T-cell (primary cell): ENCODE results near the gene NFKBIB. TPM values are rescaled to one million over a fixed set of nuclear protein-coding genes. Genes with fewer than 3 reads are reported as not detected.
A peak's percentile ranks its signal among the peaks of the same experiment; 100 is the strongest.

Source experiments
- ATAC-seq, 4 experiments: fragments of 200-7000 bp in 3 of 4; fragments of 150-1000 bp in 1 of 4; cut with Tn5 transposase; replicated peaks in 1 of 4; 1 replicate in 3 of 4; 2 replicates in 1 of 4; pipeline ENCODE4 v1.10.0; 2021; ENCODE audit warnings: moderate library complexity in 3 of 4, mild to moderate bottlenecking in 2 of 4, moderate number of reproducible peaks in 1 of 4
- CTCF ChIA-PET, 2 donors: fragments of 300-600 bp; sonication (Branson Sonifier 250); formaldehyde crosslinking; loops; one replicate each; lab custom pipeline; 2022; ENCODE audit warnings: antibody characterized with exemption in 2 of 2; lab: Charles Lee
- POLR2A ChIA-PET, 2 donors: fragments of 300-600 bp; sonication (Branson Sonifier 250); formaldehyde crosslinking; loops; one replicate each; lab custom pipeline; 2022; ENCODE audit warnings: antibody characterized with exemption in 2 of 2; lab: Charles Lee
- DNase-seq, 35 experiments: peaks; one replicate each; pipeline versions ENCODE4 v3.0.0 to v3.0.0-alpha.2; 2013 to 2023
- H3K27ac ChIP-seq: one replicate; pipeline ENCODE4 v1.5.1; 2013; ENCODE audit warnings: low read length
- H3K27me3 ChIP-seq, 2 experiments: replicated peaks in 1 of 2; 1 replicate in 1 of 2; 2 replicates in 1 of 2; pipeline versions ENCODE4 v1.6.1 to v1.7.0; 2013; ENCODE audit warnings: low read length in 1 of 2, mixed read lengths in 1 of 2; ENCODE audit not compliant: control insufficient read depth in 2 of 2, insufficient read depth in 2 of 2; ENCODE audit errors: extremely low read depth in 1 of 2
- H3K36me3 ChIP-seq, 2 donors: 1 replicate in 1 of 2; 2 replicates in 1 of 2; pipeline versions ENCODE4 v1.6.1 to v1.7.0; 2013; ENCODE audit warnings: low read length in 1 of 2; ENCODE audit not compliant: control insufficient read depth in 2 of 2, insufficient read depth in 1 of 2; ENCODE audit errors: extremely low read depth in 1 of 2
- H3K4me1 ChIP-seq, 2 experiments: 1 replicate in 1 of 2; 2 replicates in 1 of 2; pipeline versions ENCODE4 v1.6.1 to v1.7.0; 2013; ENCODE audit warnings: low read length in 2 of 2, mixed read lengths in 1 of 2; ENCODE audit not compliant: insufficient read depth in 2 of 2, control insufficient read depth in 1 of 2; ENCODE audit errors: extremely low read depth in 1 of 2
- H3K4me3 ChIP-seq, 2 donors: 1 replicate in 1 of 2; 2 replicates in 1 of 2; pipeline versions ENCODE4 v1.5.1 to v1.7.0; 2013; ENCODE audit warnings: mild to moderate bottlenecking in 2 of 2, low read length in 1 of 2, moderate library complexity in 1 of 2; ENCODE audit not compliant: control insufficient read depth in 1 of 2; ENCODE audit errors: extremely low read depth in 1 of 2
- H3K9me3 ChIP-seq: 2 replicates; pipeline ENCODE4 v1.7.0; 2013
- H3K27ac Mint-ChIP-seq, 2 donors: one replicate each; pipeline ENCODE4 v1.8.0; 2020 to 2021; ENCODE audit warnings: mild to moderate bottlenecking in 2 of 2, mixed read lengths in 2 of 2
- H3K27me3 Mint-ChIP-seq, 2 donors: one replicate each; pipeline ENCODE4 v1.8.0; 2021 to 2022; ENCODE audit warnings: mixed read lengths in 2 of 2
- H3K36me3 Mint-ChIP-seq: one replicate; pipeline ENCODE4 v1.8.0; 2021; ENCODE audit warnings: mixed read lengths
- H3K4me1 Mint-ChIP-seq, 3 donors: one replicate each; pipeline ENCODE4 v1.8.0; 2020 to 2022; ENCODE audit warnings: mixed read lengths in 3 of 3, mild to moderate bottlenecking in 1 of 3
- H3K4me3 Mint-ChIP-seq, 3 donors: one replicate each; pipeline ENCODE4 v1.8.0; 2020 to 2022; ENCODE audit warnings: mild to moderate bottlenecking in 3 of 3, mixed read lengths in 3 of 3, moderate library complexity in 3 of 3
- H3K9me3 Mint-ChIP-seq, 3 donors: one replicate each; pipeline ENCODE4 v1.8.0; 2020 to 2022; ENCODE audit warnings: mixed read lengths in 3 of 3
- WGBS: methylation state at CpG from one replicate; pipeline ENCODE4 v1.1.5; 2013; ENCODE audit warnings: missing lambda C conversion rate; ENCODE audit not compliant: insufficient coverage; 5-methylcytosine and 5-hydroxymethylcytosine counted together
- total RNA-seq, 35 experiments: library from RNA in 6 of 35; stranded (reverse) in 6 of 35; fragments of 120-200 nt in 1 of 35; gene quantifications; one replicate each; pipeline versions ENCODE4 v1.2.1 to v1.2.4 and lab custom pipeline; 2013 to 2026

The NFKBIB gene, protein sequence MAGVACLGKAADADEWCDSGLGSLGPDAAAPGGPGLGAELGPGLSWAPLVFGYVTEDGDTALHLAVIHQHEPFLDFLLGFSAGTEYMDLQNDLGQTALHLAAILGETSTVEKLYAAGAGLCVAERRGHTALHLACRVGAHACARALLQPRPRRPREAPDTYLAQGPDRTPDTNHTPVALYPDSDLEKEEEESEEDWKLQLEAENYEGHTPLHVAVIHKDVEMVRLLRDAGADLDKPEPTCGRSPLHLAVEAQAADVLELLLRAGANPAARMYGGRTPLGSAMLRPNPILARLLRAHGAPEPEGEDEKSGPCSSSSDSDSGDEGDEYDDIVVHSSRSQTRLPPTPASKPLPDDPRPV
- total RNA-seq (10 to 100 TPM; 31.9 to 36.8 (median 33.9) TPM), total RNA-seq (lab: John Stamatoyannopoulos, UW) (18.7 to 90.5 (median 51.3) reads per million in 29 experiments)
- 14.1 TPM for total RNA-seq (2013)

DNA sequence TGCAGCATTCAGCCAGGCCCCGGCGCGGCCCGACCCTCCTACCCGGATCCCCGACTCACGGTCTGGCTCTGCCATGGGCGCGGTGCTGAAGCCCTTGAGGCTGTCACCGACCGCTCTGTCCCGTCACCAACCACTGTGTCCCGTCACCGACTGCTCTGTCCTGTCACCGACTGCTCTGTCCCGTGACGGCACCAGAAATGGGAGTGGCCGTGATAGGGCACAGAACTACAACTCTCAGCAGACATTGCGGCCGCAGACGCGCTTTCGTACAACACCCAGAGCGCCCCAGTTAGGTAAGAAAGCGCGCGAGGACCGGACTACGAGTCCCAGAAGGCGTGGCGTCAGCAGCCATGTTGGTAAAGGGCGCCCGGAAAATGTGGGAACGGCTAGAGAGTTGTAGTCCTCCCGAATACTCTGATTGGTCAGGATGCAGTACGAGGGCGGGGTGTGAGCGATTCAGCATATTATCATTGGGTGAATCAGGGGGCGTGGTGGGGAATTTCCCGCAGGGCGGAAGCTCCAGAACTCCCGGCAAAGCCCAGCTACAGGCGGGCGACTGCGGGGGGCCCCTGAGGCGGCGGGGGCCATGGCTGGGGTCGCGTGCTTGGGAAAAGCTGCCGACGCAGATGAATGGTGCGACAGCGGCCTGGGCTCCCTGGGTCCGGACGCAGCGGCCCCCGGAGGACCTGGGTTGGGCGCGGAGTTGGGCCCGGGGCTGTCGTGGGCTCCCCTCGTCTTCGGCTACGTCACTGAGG is at the start of gene NFKBIB, which contains the start of gene SIRT2:
Gene NFKBIB (plus strand): TSS at position 523 of the 755 bp plus-strand sequence. CDS start 64 bp downstream, at position 587.
Gene SIRT2 (minus strand): TSS at position 172 of the 755 bp plus-strand sequence. CDS start 97 bp downstream, at position 75.
- no peaks in the 10 kb centered on the region for H3K27me3 ChIP-seq
- CTCF ChIA-PET, result interaction anchor here in 1 of 2 donors (0.6 to 1.9 kb wide), 5 partner anchors 30 to 497 kb away, joined by 4 to 23 read pairs (median 7); partner anchors contain the start of genes ECH1, FAM98C, MRPS12 and SARS2
- no peaks in the 10 kb centered on the region for H3K27me3 Mint-ChIP-seq
- ATAC-seq, result peak; percentile 89 to 94 (median 93)
- POLR2A ChIA-PET, result interaction anchor here in 1 of 2 donors (0.5 to 2.5 kb wide), 6 partner anchors 10 to 361 kb away, joined by 3 to 11 read pairs (median 6); partner anchors contain the start of genes MRPS12, RINL and SARS2
- peak within 1 kb of the TSS; percentile 86 to 100 (median 93) for H3K4me3 Mint-ChIP-seq
- WGBS, result under 1% methylated on average over 64 of the region's 64 CpGs
- peak within 1 kb of the TSS; percentile 80 to 83 for H3K4me3 ChIP-seq
- H3K9me3 ChIP-seq, result no peaks in the 10 kb centered on the region
- DNase-seq, result peak; percentile 95 to 100 (median 99)
- H3K4me1 Mint-ChIP-seq, result peaks cover 50 to 52% (median 51%) of the 10 kb centered on the region in 3 donors
- H3K36me3 ChIP-seq, result peaks cover 0 to 6% of the 10 kb centered on the region in 2 donors
- peak within 1 kb of the TSS; percentile 92 for H3K27ac ChIP-seq
- H3K4me1 ChIP-seq, result peaks cover 9 to 28% of the 10 kb centered on the region in 2 experiments
- peaks cover 12% of the 10 kb centered on the region for H3K36me3 Mint-ChIP-seq
- H3K27ac Mint-ChIP-seq, result peak within 1 kb of the TSS; percentile 94
- H3K9me3 Mint-ChIP-seq, result no peaks in the 10 kb centered on the region

DNA sequence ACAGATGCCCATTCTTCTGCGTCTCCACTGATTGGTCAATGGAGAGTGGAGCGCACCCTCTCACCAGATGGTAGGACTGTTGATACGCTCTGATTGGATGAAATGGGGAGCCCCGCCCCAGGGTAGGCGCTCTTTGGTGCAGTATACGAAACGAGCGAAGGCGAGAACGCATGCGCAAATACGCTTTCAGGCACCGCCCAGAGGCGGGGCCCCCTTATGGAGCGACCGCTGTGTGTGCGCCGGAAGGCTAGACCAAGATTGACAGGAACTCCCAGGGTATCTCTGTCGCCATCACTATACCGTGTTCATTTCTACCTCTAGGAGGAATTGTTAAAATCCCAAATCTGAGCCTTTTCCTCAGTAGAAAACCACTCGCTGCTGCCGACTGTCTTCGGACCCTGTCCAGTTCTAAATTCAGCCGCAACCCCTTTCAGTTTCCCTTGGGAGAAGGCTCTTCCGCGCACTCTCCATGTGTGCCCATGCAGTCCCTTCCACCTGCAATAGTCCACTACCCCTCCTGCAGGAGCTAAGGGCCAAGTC is 49.3 kb upstream of the NFKBIB start:
- H3K4me1 Mint-ChIP-seq, result peaks cover 53 to 57% (median 54%) of the 10 kb centered on the region in 3 donors
- H3K4me3 Mint-ChIP-seq, result peak overlapping the region; percentile 90 to 97 (median 94)
- ATAC-seq, result peak; percentile 72 to 77 (median 74)
- H3K36me3 ChIP-seq, result peaks cover 0 to 30% of the 10 kb centered on the region in 2 donors
- no peaks in the 10 kb centered on the region for H3K9me3 Mint-ChIP-seq
- peak overlapping the region; percentile 96 for H3K27ac ChIP-seq
- peaks cover 24% of the 10 kb centered on the region for H3K36me3 Mint-ChIP-seq
- H3K27me3 Mint-ChIP-seq, result no peaks in the 10 kb centered on the region
- H3K4me3 ChIP-seq, result peak overlapping the region; percentile 74 to 77
- peaks cover 20 to 60% of the 10 kb centered on the region in 2 experiments for H3K4me1 ChIP-seq
- POLR2A ChIA-PET, result interaction anchor here in 1 of 2 donors (0.6 to 1.0 kb wide), 2 partner anchors 15 to 198 kb away, joined by 4 to 8 read pairs; no protein-coding TSS in a partner anchor
- H3K27ac Mint-ChIP-seq, result peak overlapping the region; percentile 97 to 98
- no peaks in the 10 kb centered on the region for H3K27me3 ChIP-seq
- WGBS, result 0% methylated on average over 26 of the region's 26 CpGs
- peak in 19 of 35 experiments; percentile 96 to 100 (median 100) for DNase-seq
- CTCF ChIA-PET, result interaction anchor here in 1 of 2 donors (1.4 kb wide), 1 partner anchor 19 kb away, joined by 3 read pairs; the partner anchor contains the start of gene ECH1
- no peaks in the 10 kb centered on the region for H3K9me3 ChIP-seq

DNA sequence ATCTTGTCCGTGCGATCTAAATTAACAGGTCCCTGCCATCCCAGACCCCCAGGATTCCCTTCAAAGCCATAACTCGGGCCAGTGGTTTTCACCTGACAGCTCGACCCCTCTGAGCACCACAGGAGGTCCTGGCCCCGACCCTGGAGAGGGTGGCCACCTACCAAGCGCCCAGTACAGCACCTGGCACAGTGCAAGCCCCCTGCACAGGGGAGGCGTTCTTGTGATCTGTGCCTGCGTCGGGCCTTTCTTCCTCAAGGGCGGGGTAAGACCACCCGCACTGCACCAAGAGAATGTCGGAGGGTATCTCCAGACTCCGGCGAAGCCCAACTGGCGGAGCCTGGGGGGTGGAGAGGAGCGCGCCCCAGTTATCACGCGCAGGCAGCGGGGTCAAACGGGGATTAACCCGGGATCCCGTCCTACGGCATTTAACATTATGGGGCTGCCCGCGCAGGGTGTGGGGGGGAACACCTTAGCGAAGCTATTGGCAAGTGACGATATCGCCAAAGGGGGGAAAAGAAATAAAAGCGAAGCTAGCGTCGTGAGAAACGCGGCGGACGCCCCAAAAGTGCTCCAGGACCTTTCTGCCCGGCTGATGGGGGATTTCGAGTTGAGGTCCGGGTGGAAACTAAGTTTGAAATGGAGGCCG is 48.7 kb upstream of the NFKBIB start:
- Histone ChIP-seq H3K4me3 (peak overlapping the region; percentile 74 to 77), H3K4me1 (peaks cover 19 to 55% of the 10 kb centered on the region in 2 experiments), H3K27ac (peak overlapping the region; percentile 96), H3K9me3 (no peaks in the 10 kb centered on the region), H3K27me3 (no peaks in the 10 kb centered on the region), H3K36me3 (peaks cover 0 to 24% of the 10 kb centered on the region in 2 donors)
- ChIA-PET CTCF (interaction anchor here in 1 of 2 donors (1.4 kb wide), 1 partner anchor 19 kb away, joined by 3 read pairs; the partner anchor contains the start of gene ECH1), POLR2A (interaction anchor here in 1 of 2 donors (0.5 to 1.0 kb wide), 4 partner anchors 10 to 198 kb away, joined by 3 to 8 read pairs (median 4); no protein-coding TSS in a partner anchor)
- no peaks in the 10 kb centered on the region for H3K27me3 Mint-ChIP-seq
- under 1% methylated on average over 38 of the region's 40 CpGs for WGBS
- peak in 22 of 35 experiments; percentile 19 to 70 (median 36) for DNase-seq
- H3K9me3 Mint-ChIP-seq, result no peaks in the 10 kb centered on the region
- ATAC-seq, result no peak
- peaks cover 18% of the 10 kb centered on the region for H3K36me3 Mint-ChIP-seq
- peak overlapping the region; percentile 97 to 98 for H3K27ac Mint-ChIP-seq
- H3K4me1 Mint-ChIP-seq, result peaks cover 47 to 51% (median 48%) of the 10 kb centered on the region in 3 donors
- H3K4me3 Mint-ChIP-seq, result peak overlapping the region; percentile 90 to 97 (median 94)

DNA sequence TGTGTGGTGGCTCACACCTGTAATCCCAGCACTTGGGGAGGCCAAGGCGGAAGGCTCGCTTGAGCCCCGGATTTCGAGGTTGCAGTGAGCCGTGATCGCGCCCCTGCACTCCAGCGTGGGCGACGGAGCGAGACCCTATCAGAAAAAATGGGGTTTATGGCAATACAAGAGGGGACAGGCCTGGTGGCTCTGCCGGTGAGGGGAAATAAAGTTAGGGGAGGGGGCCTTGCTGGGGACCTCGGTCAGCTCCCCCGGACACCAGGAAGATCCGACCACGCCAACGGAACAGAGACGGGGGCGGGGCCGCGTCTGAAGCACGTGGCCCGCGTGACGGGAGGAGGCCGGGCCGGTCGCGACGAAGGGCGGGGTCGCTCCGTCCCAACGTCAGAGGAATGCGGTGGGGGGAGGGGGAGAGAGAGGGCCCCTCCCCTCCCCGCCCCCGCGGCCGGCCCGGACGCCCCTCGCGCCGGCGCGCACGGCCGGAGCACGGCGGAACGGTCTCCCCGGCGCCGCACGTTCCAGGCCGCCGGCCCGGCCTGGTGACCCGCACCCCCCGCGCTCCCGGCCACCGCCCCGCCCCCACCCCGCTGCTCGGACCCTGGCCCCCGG is 48.0 kb upstream of the NFKBIB start:
- Mint-ChIP-seq H3K9me3 (no peaks in the 10 kb centered on the region), H3K27me3 (no peaks in the 10 kb centered on the region), H3K4me3 (peak overlapping the region; percentile 90 to 97 (median 94)), H3K27ac (peak overlapping the region; percentile 97 to 98), H3K4me1 (peaks cover 45 to 49% (median 47%) of the 10 kb centered on the region in 3 donors), H3K36me3 (peaks cover 16% of the 10 kb centered on the region)
- Histone ChIP-seq H3K27ac (peak overlapping the region; percentile 96), H3K36me3 (peaks cover 0 to 18% of the 10 kb centered on the region in 2 donors), H3K9me3 (no peaks in the 10 kb centered on the region), H3K27me3 (no peaks in the 10 kb centered on the region), H3K4me1 (peaks cover 21 to 54% of the 10 kb centered on the region in 2 experiments), H3K4me3 (peak overlapping the region; percentile 77 to 94)
- ChIA-PET CTCF (interaction anchor here in 1 of 2 donors (1.4 kb wide), 1 partner anchor 20 kb away, joined by 3 read pairs; the partner anchor contains the start of gene ECH1), POLR2A (interaction anchor here in 1 of 2 donors (0.5 to 1.0 kb wide), 3 partner anchors 10 to 20 kb away, joined by 3 to 8 read pairs (median 4); no protein-coding TSS in a partner anchor)
- ATAC-seq (peak; percentile 9 to 14 (median 12)), DNase-seq (peak; percentile 71 to 93 (median 82))
- WGBS, result 0% methylated on average over 26 of the region's 67 CpGs
